ENCODE results near the gene SPINT2. TPM values are rescaled to one million over a fixed set of nuclear protein-coding genes. Genes with fewer than 3 reads are reported as not detected.

The SPINT2 gene
- total and polyA plus RNA-seq, 2 of the 13 experiments (the other 11 are each of a cell fraction or from before 2014, with no cell fraction given) = 0.31 to 0.77 TPM

DNA sequence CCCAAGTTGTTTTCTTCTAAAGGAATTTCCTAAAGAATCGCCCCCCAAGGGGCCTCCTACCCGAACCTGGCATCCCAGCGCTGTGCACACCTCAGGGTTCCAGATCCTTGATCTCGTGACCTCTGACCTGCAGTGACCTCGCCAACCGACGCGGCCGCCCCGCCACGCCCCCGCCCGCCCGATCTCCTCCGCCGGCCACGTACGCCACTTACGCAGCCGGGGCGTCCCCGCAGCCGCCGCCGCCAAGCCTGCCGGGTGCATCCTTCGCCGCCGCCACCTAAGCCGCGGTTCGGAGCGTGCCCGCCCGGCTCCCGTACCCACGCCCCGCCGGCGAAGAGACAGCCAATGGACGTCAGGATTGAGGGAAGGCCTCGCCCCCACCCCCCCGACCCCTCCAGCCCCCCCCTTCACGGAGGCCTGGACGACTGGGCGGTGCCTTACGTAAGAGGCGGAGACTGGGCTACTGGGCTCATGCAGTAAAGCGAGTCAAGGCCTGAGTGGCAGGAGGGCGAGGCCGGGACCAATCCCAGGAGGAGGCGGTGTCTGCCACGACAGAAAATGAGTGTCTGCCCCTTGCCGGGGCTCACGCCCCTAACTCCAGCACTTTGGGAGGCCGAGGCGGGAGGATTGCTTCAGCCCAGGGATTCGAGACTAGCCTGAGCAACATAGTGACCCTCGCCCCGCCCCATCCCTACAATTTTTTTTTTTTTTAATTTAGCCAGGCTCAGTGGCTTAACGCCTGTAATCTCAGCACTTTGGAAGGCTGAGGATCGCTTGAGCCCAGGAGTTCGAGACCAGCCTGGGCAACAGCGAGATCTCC lies 51.5 kb downstream of the SPINT2 start, which contains the start of gene YIF1B (continued):
- TF ChIP-seq, protein P1, sequence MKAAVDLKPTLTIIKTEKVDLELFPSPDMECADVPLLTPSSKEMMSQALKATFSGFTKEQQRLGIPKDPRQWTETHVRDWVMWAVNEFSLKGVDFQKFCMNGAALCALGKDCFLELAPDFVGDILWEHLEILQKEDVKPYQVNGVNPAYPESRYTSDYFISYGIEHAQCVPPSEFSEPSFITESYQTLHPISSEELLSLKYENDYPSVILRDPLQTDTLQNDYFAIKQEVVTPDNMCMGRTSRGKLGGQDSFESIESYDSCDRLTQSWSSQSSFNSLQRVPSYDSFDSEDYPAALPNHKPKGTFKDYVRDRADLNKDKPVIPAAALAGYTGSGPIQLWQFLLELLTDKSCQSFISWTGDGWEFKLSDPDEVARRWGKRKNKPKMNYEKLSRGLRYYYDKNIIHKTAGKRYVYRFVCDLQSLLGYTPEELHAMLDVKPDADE (CRISPR knock-in tag; IDR thresholded peaks at IDR 0.05) = no peak
- TF ChIP-seq ZNF549 (CRISPR knock-in tag; IDR thresholded peaks at IDR 0.05) (no peak), ZNF124 (CRISPR knock-in tag; IDR thresholded peaks at IDR 0.05) (no peak), ZNF547 (CRISPR knock-in tag; IDR thresholded peaks at IDR 0.05) (no peak), XBP1 (CRISPR knock-in tag; IDR thresholded peaks at IDR 0.05) (no peak), ZNF552 (CRISPR knock-in tag; IDR thresholded peaks at IDR 0.05; ENCODE audit: borderline replicate concordance) (no peak), ZNF564 (CRISPR knock-in tag; IDR thresholded peaks at IDR 0.05) (no peak), CEBPG (CRISPR knock-in tag; IDR thresholded peaks at IDR 0.05) (peak; percentile 74), SRF (IDR thresholded peaks at IDR 0.05; ENCODE audit: low read depth, low read length) (no peak; the same call in 1 of the 2 replicates), ZNF747 (CRISPR knock-in tag; IDR thresholded peaks at IDR 0.05; ENCODE audit: borderline replicate concordance) (no peak), PAX8 (CRISPR knock-in tag; IDR thresholded peaks at IDR 0.05; ENCODE audit: borderline replicate concordance) (no peak), ZNF570 (CRISPR knock-in tag; IDR thresholded peaks at IDR 0.05; ENCODE audit: borderline replicate concordance) (no peak), NCOA1 (CRISPR knock-in tag; IDR thresholded peaks at IDR 0.05) (no peak), ZNF431 (CRISPR knock-in tag; IDR thresholded peaks at IDR 0.05; ENCODE audit: borderline replicate concordance, low read depth) (no peak), CREB1 (IDR thresholded peaks at IDR 0.05) (0 out of 2 replicates have a peak, but pooled peaks have one; percentile 1), CREB1 (CRISPR knock-in tag; IDR thresholded peaks at IDR 0.05) (no peak), ZBTB8A (CRISPR knock-in tag; IDR thresholded peaks at IDR 0.05; ENCODE audit: borderline replicate concordance, low read depth) (no peak), HHEX (CRISPR knock-in tag; IDR thresholded peaks at IDR 0.05) (no peak), ZNF34 (CRISPR knock-in tag; IDR thresholded peaks at IDR 0.05; ENCODE audit: borderline replicate concordance) (no peak), ZNF354B (CRISPR knock-in tag; IDR thresholded peaks at IDR 0.05) (no peak)
- TF ChIP-seq, protein P2, sequence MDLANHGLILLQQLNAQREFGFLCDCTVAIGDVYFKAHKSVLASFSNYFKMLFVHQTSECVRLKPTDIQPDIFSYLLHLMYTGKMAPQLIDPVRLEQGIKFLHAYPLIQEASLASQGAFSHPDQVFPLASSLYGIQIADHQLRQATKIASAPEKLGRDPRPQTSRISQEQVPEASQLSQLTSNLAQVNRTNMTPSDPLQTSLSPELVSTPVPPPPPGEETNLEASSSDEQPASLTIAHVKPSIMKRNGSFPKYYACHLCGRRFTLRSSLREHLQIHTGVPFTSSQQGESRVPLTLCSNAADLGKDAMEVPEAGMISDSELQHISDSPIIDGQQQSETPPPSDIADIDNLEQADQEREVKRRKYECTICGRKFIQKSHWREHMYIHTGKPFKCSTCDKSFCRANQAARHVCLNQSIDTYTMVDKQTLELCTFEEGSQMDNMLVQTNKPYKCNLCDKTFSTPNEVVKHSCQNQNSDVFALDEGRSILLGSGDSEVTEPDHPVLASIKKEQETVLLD (CRISPR knock-in tag; IDR thresholded peaks at IDR 0.05; ENCODE audit: low read depth) = peak; percentile 98
- TF ChIP-seq, protein P3, sequence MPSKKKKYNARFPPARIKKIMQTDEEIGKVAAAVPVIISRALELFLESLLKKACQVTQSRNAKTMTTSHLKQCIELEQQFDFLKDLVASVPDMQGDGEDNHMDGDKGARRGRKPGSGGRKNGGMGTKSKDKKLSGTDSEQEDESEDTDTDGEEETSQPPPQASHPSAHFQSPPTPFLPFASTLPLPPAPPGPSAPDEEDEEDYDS (CRISPR knock-in tag; IDR thresholded peaks at IDR 0.05) = peak; percentile 42
- TF ChIP-seq, protein P4, sequence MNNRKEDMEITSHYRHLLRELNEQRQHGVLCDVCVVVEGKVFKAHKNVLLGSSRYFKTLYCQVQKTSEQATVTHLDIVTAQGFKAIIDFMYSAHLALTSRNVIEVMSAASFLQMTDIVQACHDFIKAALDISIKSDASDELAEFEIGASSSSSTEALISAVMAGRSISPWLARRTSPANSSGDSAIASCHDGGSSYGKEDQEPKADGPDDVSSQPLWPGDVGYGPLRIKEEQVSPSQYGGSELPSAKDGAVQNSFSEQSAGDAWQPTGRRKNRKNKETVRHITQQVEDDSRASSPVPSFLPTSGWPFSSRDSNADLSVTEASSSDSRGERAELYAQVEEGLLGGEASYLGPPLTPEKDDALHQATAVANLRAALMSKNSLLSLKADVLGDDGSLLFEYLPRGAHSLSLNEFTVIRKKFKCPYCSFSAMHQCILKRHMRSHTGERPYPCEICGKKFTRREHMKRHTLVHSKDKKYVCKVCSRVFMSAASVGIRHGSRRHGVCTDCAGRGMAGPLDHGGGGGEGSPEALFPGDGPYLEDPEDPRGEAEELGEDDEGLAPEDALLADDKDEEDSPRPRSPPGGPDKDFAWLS (CRISPR knock-in tag; IDR thresholded peaks at IDR 0.05; ENCODE audit: borderline replicate concordance) = no peak
- TF ChIP-seq, protein P5, sequence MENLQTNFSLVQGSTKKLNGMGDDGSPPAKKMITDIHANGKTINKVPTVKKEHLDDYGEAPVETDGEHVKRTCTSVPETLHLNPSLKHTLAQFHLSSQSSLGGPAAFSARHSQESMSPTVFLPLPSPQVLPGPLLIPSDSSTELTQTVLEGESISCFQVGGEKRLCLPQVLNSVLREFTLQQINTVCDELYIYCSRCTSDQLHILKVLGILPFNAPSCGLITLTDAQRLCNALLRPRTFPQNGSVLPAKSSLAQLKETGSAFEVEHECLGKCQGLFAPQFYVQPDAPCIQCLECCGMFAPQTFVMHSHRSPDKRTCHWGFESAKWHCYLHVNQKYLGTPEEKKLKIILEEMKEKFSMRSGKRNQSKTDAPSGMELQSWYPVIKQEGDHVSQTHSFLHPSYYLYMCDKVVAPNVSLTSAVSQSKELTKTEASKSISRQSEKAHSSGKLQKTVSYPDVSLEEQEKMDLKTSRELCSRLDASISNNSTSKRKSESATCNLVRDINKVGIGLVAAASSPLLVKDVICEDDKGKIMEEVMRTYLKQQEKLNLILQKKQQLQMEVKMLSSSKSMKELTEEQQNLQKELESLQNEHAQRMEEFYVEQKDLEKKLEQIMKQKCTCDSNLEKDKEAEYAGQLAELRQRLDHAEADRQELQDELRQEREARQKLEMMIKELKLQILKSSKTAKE (CRISPR knock-in tag; IDR thresholded peaks at IDR 0.05; ENCODE audit: borderline replicate concordance) = peak; percentile 56; the same call in 1 of the 2 replicates
